GM10266 (cell line): ENCODE results near the gene DALRD3.

ENCODE experiments used
- DNase-seq: peaks from one replicate; pipeline ENCODE4 v3.0.0; 2012; ENCODE audit errors: extremely low spot score
- TF ChIP-seq, protein P1 (sequence below): IDR thresholded peaks from 2 replicates; pipeline ENCODE4 v1.5.1; 2012; ENCODE audit warnings: mild to moderate bottlenecking, low read depth; ENCODE audit not compliant: control insufficient read depth, insufficient read depth; ENCODE audit errors: missing control alignments

DALRD3 gene

GRCh38 chr3:49017971-49018706, at the start of gene DALRD3:
TSS of gene DALRD3 (minus strand) at chr3:49018580. CDS start at chr3:49018564, 16 bp downstream.
- peak; percentile 89 for DNase-seq
- TF ChIP-seq, protein P1, sequence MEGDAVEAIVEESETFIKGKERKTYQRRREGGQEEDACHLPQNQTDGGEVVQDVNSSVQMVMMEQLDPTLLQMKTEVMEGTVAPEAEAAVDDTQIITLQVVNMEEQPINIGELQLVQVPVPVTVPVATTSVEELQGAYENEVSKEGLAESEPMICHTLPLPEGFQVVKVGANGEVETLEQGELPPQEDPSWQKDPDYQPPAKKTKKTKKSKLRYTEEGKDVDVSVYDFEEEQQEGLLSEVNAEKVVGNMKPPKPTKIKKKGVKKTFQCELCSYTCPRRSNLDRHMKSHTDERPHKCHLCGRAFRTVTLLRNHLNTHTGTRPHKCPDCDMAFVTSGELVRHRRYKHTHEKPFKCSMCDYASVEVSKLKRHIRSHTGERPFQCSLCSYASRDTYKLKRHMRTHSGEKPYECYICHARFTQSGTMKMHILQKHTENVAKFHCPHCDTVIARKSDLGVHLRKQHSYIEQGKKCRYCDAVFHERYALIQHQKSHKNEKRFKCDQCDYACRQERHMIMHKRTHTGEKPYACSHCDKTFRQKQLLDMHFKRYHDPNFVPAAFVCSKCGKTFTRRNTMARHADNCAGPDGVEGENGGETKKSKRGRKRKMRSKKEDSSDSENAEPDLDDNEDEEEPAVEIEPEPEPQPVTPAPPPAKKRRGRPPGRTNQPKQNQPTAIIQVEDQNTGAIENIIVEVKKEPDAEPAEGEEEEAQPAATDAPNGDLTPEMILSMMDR = no peak

GRCh38 chr3:49058011-49058410, 39.6 kb upstream of the DALRD3 start:
- no peak for DNase-seq
- TF ChIP-seq, protein P1 = no peak

- TF ChIP-seq, protein P1 = no peak
- no peak for DNase-seq
These were observed 38.9 kb upstream of the DALRD3 start for GRCh38 chr3:49057268-49057667.

DNA sequence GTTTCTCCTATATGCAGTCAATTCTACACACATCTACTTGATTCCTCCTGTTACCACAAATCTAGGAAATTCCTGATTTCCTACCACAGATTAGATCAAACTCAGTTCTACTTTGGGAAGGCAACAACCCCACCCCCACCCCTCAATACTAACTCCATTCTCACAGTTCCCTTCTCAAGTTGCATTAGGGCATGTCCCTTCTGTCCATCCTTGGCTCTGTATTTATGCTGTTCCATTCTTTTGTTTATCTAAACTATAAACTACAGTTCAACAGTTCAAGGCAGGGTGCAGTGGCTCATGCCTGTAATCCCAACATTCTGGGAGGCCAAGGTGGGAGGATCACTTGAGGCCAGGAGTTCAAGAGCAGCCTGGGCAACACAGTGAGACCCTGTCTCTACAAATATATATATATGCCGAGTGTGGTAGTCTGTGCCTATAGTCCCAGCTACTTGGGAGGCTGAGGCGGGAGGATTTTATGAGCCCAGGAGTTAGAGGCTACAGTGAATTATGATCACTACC, 36.0 kb upstream of the DALRD3 start:
- DNase-seq = no peak
- TF ChIP-seq, protein P1 = no peak

DNA sequence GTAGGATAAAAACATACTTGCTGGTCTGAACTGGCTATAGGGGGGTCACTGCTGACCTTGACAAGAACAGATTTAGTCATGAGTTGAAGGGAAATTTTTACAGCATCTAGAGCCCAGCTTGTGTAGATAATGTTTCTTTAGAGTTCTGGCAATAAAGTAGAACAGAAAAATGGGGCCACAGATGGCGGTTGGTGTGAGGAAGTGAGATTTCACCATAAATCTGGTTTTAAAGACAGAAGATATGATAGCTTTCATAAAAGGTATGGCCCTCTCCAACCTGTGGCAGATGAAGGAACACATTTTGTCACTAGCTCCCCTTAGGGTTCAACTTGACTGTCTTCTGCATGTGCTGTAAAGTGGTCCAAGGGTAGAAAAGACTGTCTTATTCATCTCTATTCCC, 35.2 kb upstream of the DALRD3 start:
- TF ChIP-seq, protein P1 = no peak
- no peak for DNase-seq

DNA sequence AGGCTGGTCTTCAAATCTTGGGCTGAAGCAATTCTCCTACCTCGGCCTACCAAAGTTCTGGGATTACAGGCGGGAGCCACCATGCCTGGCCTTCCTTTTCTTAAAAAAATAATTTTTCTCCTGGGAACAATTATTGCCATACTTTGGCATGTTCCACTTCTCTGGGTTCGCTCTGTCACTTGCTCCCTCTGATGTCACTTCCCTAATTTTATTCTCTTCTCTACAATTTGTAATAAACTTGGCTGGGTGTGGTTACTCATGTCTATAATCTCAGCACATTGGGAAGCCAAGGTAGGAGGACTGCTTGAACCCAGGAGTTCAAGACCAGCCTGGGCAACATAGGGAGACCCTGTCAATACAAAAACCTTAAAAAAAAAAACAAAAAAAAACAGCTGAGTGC, 16.9 kb upstream of the DALRD3 start:
- TF ChIP-seq, protein P1 = no peak
- DNase-seq = no peak

- DNase-seq = no peak
- TF ChIP-seq, protein P1 = no peak
These were observed 16.3 kb upstream of the DALRD3 start for GRCh38 chr3:49034650-49035049.
